Measurements from ENCODE around the gene BMPR1B.

The BMPR1B gene

DNA sequence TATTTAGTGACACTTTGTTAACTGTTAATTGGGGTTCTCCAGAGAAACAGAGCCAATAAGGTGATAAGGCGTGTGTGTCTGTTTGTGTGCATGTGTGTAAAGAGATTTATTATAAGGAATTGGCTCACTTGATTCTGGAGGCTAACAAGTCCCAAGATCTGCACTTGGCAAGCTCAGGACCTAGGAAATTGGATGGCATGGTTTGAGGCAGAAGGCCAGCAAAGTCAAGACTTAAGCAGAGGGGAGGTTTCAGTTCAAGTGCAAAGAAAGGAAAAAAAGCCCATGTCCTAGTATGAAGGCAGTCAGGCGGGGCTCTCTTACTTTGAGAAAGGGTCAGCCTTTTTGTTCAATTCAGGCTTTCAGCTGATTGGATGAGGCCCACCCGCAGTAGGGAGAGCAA lies 314.1 kb downstream of the BMPR1B start:
- Histone ChIP-seq H3K27ac (replicated peaks) (no peak overlapping the region), H3K4me3 (replicated peaks; ENCODE audit: insufficient read depth, low read length) (no peak overlapping the region), H3K27me3 (ENCODE audit: insufficient read depth, poor library complexity, severe bottlenecking) (no peaks in the 10 kb centered on the region)
- DNase-seq (ENCODE audit: low read depth in 1 of 2, low spot score in 1 of 2) = no peak
- TF ChIP-seq, protein P1, sequence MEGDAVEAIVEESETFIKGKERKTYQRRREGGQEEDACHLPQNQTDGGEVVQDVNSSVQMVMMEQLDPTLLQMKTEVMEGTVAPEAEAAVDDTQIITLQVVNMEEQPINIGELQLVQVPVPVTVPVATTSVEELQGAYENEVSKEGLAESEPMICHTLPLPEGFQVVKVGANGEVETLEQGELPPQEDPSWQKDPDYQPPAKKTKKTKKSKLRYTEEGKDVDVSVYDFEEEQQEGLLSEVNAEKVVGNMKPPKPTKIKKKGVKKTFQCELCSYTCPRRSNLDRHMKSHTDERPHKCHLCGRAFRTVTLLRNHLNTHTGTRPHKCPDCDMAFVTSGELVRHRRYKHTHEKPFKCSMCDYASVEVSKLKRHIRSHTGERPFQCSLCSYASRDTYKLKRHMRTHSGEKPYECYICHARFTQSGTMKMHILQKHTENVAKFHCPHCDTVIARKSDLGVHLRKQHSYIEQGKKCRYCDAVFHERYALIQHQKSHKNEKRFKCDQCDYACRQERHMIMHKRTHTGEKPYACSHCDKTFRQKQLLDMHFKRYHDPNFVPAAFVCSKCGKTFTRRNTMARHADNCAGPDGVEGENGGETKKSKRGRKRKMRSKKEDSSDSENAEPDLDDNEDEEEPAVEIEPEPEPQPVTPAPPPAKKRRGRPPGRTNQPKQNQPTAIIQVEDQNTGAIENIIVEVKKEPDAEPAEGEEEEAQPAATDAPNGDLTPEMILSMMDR (IDR thresholded peaks at IDR 0.05; ENCODE audit: insufficient read depth, low read length) = no peak
- TF ChIP-seq POLR2AphosphoS5 (IDR thresholded peaks at IDR 0.05; ENCODE audit: low read depth) = no peak
- no peak for TF ChIP-seq GABPA (IDR thresholded peaks at IDR 0.05; ENCODE audit: low read depth)
- no peak for TF ChIP-seq REST (IDR thresholded peaks at IDR 0.05; ENCODE audit: insufficient replicate concordance, low read depth)
- TF ChIP-seq SPI1 (IDR thresholded peaks at IDR 0.05; ENCODE audit: borderline replicate concordance, low read depth) = no peak

GRCh38 chr4:95073646-95074045 lies 315.9 kb downstream of the BMPR1B start:
- Histone ChIP-seq H3K27ac (replicated peaks) (no peak overlapping the region), H3K27me3 (ENCODE audit: insufficient read depth, poor library complexity, severe bottlenecking) (no peaks in the 10 kb centered on the region), H3K4me3 (replicated peaks; ENCODE audit: insufficient read depth, low read length) (no peak overlapping the region)
- TF ChIP-seq REST (IDR thresholded peaks at IDR 0.05; ENCODE audit: insufficient replicate concordance, low read depth) = no peak
- TF ChIP-seq, protein P1 (IDR thresholded peaks at IDR 0.05; ENCODE audit: insufficient read depth, low read length) = no peak
- no peak for TF ChIP-seq SPI1 (IDR thresholded peaks at IDR 0.05; ENCODE audit: borderline replicate concordance, low read depth)
- no peak for TF ChIP-seq POLR2AphosphoS5 (IDR thresholded peaks at IDR 0.05; ENCODE audit: low read depth)
- TF ChIP-seq GABPA (IDR thresholded peaks at IDR 0.05; ENCODE audit: low read depth) = no peak
- DNase-seq (ENCODE audit: low read depth in 1 of 2, low spot score in 1 of 2) = no peak

DNA sequence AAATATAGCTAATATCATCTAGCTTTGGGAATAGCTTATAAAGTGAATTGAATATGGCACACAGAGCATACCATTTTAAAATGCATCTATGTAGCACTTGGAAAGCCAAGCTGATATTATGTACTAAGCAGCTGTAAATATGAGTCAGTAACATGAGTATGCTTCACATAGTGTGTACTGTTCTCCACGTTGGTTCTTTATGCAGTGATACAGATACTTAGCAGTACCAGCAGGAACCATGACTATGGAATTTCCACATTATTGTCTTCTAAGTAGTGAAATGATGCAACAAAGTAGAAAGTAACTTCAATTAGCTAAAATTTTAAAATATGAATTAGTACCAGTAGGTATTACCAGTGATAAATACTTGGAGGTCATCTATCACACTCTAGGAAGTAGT lies 320.1 kb downstream of the BMPR1B start:
- Histone ChIP-seq H3K27ac (replicated peaks) (no peak overlapping the region), H3K27me3 (ENCODE audit: insufficient read depth, poor library complexity, severe bottlenecking) (no peaks in the 10 kb centered on the region)

More for the DNA sequence above, 320.1 kb downstream of the BMPR1B start:
- DNase-seq (ENCODE audit: low read depth in 1 of 2, low spot score in 1 of 2) = no peak
- H3K4me3 ChIP-seq (replicated peaks; ENCODE audit: insufficient read depth, low read length) = no peak overlapping the region
- TF ChIP-seq REST (IDR thresholded peaks at IDR 0.05; ENCODE audit: insufficient replicate concordance, low read depth) (no peak), GABPA (IDR thresholded peaks at IDR 0.05; ENCODE audit: low read depth) (no peak), SPI1 (IDR thresholded peaks at IDR 0.05; ENCODE audit: borderline replicate concordance, low read depth) (no peak), POLR2AphosphoS5 (IDR thresholded peaks at IDR 0.05; ENCODE audit: low read depth) (no peak)
- TF ChIP-seq, protein P1 (IDR thresholded peaks at IDR 0.05; ENCODE audit: insufficient read depth, low read length) = no peak

All from HL-60 (cell line).